ENCODE results near the gene COLEC11.

The COLEC11 gene

DNA sequence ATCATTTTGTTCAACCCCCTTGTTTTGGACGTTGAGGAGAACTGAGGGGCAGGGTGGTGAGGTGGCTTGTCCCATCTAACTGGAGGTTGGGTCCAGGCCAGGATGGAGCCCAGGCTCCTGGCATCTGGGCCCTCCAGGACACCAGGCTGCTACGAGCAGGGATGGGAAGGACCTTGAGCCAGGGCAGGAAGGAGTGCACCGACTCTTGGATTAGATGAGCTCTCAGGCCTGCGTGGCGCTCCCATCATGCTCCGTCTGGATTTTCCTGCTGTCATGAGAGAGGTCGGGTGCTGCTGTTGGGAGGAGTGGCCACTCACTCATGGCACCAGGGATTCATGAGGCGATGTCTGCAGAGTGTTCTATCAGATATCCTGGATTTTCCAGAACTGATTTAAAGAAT, 44.7 kb downstream of the COLEC11 start:
- no peak for DNase-seq

DNA sequence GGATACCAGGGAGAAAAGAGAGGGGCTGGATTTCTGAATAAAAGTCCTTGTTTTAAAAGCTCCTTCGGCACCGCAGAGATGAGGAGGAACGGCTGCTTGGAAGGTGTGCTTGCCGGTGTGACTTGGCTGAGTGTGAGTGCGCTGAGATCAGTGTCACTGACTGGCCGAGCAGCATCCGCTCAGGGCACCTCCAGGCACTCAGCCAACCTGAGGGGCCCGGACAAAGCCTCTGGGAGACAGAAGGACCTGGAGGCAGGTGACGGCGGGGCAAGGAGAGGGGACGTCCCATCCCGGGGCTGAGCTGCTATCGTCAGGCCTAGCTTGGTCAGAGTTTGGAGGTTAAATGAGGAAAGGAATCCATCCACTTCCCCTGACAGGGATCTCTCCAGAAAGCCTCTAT, 46.3 kb downstream of the COLEC11 start:
- no peak for DNase-seq

DNA sequence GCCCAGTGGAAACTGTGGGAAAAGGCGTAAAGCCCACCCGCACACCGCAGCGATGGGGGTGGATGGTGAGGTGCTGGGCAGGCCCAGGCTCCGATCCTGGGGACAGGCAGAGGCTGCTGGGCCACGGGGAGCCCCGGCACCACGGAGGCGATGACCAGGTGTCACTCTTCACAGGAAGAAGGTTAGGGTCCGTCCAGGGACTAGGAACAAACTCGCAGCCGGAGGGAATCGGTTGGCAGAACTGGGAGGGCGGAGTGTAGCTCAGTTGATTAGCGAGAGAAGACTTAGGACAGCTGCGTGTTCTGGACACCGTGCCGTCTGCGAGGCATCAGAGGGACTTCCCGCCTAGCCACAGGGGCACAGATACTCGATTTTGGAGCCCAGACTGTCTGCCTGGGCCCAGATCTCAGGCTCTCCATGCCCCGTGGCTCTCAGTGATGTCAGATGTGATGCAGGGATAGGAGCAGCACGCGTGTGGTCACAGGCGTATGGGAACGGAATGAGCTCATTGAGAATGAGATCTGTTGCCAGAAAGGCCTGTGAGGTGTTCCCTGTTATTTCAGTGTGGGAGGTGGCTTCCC, 47.0 kb downstream of the COLEC11 start:
- no peak for DNase-seq

DNA sequence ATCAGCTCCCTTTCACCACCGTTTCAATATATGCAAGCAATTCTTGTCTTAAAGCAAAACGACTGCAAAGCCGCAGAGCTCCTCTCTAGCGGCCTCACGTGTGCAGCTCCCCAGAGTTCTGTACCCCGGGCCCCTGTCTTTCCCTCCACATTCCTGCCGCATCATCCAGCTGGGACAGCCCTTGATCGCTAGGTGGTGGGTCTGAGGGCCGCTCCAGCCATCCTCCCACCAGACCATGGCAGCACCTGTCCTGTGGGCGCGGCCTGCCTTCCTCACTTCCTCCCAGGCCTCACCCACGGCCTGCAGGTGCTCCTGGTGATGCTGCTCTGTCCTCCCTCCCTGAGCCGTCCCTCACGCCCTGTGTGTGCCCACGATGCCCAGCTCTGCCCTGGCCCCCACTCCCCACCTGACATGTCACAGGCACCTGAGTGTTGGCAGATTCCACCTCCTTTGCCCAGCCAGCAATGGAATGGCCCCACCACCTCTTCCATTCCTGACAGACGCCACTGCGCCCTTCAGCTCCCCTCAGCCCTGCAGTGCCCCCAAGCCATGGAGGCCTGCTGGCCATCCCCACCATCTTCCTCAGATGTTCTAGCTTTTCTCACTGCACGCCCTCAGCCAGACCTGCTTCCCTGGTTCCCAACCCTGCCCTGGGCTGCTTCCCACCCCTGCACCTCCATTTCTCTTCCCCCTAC, 47.8 kb downstream of the COLEC11 start:
- DNase-seq: no peak

DNA sequence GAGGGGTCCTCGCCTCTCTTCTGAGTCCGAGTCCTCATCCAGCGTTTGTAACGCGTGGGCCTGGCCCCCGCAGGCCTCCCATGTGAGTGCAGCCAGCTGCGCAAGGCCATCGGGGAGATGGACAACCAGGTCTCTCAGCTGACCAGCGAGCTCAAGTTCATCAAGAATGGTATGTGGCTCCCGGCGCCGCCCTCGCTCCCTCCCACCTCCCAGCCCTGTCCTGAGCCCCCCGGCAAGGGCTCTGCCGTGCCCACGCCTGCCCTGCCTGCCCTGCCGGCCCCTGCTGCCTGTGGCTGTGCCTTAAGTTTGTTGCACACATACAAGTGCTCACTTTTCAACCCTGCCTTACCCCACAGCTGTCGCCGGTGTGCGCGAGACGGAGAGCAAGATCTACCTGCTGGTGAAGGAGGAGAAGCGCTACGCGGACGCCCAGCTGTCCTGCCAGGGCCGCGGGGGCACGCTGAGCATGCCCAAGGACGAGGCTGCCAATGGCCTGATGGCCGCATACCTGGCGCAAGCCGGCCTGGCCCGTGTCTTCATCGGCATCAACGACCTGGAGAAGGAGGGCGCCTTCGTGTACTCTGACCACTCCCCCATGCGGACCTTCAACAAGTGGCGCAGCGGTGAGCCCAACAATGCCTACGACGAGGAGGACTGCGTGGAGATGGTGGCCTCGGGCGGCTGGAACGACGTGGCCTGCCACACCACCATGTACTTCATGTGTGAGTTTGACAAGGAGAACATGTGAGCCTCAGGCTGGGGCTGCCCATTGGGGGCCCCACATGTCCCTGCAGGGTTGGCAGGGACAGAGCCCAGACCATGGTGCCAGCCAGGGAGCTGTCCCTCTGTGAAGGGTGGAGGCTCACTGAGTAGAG, 48.7 kb downstream of the COLEC11 start:
- DNase-seq: no peak

DNA sequence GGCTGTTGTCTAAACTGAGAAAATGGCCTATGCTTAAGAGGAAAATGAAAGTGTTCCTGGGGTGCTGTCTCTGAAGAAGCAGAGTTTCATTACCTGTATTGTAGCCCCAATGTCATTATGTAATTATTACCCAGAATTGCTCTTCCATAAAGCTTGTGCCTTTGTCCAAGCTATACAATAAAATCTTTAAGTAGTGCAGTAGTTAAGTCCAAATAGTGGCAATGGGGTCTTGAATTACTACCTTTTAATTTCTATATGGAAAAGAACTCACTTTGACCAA, 49.3 kb downstream of the COLEC11 start:
- DNase-seq: no peak

DNA sequence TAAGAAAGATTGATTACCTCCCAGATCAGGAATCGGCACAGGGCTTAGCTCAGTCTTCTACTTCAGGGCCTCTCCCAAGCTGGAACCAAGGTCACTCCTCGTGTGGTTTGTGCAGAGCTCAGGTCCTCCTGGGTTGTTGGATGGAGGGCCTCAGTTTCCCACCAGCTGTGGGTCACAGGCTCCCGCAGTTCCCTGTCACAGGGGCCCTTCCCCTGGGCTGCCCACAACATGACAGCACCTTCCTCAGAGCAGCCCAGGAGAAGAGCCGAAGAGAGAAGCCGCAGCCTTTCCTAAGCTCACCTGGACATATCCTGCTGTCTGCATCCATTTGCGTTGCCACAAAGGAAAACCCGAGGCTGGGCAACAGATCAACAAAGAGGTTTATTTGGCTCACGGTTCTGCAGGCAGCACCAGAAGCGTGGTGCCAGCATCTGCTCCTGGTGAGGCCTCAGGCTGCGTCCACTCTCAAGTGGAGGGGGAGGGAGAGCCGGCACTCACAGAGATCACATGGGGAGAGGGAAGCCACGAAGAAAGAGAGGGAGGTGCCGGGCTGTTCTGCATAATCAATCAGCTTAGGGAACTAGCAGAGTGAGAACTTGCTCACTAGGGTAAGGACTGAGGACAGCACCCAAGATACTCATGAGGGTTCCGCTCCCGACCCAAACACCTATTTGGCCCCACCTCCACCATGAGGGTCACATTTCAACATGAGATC, 50.1 kb downstream of the COLEC11 start:
- DNase-seq: no peak

DNA sequence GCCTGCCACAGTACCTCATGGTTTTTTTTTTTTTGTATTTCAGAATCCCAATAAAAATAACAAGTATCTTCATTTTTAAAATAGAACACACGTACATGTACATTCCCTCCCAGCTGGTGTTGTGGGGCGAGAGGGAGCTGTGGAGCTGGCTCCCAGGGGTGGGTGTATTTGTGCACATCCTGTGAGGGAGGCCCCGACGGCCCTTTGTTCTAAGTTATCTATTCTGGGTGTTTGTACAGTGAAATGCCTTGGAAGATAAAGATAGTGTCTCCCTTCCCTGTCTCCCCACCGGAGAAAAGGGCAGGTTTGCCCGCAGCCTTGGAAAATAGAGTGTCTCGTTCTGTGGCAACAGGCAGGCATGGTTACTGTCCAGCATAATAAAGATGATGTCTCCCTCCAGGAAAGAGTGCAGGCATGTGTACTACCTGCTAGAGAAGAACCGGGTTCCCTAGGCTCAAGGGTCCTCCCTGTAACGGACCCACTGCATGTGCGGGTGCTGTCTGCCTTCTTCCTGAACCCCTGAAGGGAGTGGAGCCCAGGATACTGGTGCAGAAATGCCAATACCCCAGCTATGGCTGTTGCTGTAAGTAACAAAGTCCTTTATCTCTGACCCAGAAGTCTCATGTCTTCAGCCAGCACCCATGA, 51.0 kb downstream of the COLEC11 start:
- no peak for DNase-seq

DNA sequence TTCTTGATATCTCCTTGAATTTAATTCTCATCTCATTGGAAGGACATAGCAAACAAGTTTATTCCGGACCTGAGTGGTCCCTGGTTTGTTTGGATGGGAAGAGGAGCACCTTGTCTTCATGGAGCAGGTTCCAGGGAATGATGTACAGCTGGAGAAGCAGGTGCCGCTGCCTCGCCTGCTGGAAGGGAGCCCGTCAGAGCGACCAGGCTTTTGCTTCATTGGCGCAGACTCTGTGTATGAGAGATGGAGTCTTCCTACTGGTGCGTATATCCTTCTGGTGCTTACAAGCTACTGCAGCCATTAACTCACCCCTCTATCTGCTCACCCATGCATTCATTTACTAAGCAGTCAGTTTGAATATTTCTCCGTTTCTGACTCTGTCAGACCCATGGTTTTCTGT, 51.5 kb downstream of the COLEC11 start:
- DNase-seq: no peak

DNA sequence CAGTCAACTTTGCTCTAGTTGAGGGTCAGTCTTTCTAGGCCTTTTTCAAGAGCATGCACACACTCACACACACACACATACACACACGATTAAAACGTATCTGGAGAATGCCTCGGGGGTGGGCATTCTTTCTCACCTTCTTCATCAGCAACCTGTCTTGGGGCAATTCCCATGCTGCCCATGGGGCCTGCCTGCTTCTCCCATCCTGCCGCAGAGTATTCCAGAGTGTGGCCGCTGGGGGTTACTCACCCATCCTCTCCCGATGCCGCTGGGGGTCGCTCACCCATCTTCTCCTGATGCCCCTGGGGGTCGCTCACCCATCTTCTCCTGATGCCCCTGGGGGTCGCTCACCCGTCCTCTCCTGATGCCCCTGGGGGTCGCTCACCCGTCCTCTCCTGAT, 52.3 kb downstream of the COLEC11 start:
- DNase-seq: no peak

DNA sequence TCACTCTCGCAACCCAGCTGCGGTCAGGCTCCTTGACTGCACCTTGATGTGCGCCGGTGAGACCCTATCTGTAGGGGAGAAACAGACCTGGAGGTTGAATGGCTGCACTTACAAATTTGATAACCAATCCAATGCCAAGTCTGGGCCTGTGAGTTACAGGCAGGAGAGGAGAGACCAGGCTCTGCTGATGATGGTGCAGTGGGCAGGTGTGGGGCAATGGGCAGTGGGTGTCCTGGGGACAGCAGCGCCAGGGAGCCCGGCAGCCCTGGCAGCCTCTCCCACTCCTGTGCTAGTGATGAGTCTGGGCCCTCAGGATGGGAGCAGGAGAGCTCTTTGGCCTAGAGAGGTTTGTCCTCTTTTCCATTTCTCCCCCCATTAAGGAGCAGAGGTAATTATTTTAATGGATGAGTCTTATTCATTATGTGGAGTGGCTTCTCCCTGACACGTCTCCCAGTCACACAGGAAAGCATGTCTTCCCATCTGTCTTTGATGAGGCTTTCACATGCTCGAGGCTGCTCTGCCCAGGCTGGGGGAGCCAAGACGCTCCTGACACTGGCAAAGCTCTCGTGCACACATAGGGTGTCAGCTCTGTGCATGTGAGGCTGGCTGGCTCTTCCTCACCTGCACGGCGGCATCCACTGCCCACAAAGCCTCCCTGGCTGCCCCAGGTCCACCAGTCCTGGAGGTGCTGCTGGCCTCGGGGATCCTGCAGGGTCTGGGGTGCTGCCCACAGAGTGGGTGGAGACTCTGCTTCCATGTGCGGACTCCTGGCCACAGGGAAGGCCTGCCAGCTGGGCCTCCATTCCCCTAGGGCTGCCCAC, 53.1 kb downstream of the COLEC11 start:
- DNase-seq: no peak

DNA sequence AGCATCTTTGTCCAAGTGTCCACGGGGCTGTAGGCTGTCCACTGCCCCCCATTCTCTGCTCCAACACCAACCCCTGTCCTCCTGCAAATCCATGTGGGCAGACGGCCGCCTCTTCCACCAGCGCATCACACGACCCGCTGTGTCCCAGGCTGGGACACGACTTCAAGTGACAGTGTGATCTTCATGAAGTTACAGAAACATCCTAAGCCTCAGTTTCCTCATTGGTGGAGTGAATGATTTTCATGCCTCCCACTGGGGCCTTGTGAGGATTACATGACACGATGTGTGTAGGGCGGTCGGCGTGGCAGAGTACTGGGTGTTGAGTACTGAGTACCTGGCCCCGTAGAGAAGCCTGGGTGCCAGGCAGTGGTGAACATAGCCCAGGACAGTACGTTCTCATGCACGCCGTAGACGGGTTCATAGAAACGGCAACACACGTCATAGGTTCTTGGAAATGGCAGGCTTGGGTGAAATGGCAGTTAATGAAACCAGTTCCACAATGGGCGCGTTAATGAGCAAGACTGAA, 53.8 kb downstream of the COLEC11 start:
- no peak for DNase-seq

DNA sequence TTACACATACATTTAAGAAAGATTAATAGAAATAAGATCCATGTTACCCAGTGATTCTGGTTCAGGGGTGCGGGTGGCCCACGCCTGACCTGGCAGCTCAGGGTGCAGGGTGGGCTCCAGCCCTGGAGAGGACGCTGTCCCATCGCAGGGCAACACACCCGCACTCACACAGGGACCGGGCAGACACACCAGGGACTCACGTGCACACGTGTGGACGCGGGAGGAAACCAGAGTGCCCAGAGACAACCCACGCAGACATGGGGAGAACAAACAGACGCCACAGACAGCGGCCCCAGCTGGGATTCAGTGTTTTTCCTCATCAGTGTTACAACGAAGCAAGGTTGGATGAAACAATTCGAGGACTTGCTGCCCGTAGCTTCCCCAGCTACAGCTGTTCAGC, 54.7 kb downstream of the COLEC11 start:
- DNase-seq: no peak

DNA sequence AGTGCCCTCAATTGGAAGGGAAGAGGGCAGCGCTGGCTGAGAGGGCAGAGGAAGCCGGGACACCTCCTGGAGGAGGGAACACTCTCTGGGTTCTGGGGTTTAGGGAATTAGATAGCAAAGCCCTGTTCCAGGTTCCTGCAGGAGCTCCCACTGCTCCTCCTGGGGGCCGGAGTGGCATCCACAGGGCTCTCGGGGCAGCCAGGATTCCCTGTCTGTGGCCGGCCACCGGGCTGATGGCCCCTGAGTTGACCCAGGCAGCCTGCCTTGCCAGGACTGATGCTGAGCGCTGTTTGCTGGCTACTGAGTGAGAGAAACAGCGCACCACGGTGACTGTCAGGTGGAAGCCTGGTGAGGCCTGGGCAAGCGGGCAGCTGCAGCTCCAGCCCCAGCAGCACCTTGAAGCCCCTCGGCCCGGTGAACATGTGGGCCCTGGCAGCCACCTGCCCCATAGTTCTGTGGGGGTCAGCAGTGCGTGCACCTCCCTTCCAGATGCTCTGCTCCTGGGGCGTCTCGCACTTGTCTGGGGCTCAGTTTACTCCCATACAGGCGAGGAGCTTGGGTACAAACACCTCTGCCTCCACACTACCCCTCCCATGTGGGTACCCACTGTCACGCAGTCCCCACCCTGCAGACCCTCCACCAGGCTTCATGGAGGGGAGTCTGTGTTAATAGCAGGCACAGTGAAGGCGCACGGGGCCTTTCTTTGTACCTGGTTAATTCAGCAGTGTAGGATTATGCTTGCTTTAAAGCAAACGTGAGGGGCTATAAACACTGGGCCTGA, 55.4 kb downstream of the COLEC11 start:
- no peak for DNase-seq

DNA sequence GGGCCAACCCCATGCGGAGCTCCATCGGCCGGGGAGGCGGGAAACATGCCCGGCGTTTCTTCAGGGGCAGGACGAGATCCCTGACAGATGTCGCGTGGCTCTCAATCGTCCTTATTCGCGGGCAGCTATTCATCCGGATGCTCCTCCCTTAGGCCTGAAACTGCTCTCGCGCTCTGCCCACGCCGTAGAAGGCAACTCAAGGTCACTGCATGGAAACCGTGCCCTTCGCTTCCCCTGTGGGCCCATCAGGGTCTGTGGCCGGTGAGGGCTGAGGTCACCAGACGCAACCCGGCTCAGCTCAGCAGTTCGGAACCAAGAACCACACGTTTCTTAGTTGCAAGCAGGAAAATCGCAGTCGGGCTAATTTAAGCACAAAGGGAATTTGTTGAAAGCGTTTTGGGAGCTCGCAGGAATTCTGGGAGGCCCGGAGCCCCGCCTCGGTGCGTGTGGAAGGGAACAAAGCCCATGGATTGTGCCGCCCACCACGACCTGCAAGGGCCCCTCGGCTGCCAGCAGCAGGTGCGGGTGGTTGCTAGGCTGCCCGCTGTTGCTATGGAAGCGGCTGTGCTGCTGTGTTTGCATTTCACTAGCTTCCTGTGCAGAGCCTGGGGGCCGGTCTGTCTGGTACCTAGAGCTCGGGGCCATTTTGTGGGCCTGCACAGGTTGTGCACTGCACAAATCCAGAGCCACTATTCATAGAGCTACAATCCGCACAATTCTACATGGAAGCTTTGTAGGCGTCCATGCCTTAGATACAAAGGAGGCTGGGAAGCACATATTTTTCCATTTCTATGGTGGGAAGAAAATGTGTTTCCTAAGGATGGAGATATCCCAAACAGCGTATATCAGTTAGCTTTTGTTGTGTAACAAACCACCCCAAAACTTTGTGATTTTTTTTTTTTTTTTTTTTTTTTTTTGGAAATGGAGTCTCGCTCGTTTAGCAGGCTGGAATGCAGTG, 57.1 kb downstream of the COLEC11 start:
- no peak for DNase-seq

DNA sequence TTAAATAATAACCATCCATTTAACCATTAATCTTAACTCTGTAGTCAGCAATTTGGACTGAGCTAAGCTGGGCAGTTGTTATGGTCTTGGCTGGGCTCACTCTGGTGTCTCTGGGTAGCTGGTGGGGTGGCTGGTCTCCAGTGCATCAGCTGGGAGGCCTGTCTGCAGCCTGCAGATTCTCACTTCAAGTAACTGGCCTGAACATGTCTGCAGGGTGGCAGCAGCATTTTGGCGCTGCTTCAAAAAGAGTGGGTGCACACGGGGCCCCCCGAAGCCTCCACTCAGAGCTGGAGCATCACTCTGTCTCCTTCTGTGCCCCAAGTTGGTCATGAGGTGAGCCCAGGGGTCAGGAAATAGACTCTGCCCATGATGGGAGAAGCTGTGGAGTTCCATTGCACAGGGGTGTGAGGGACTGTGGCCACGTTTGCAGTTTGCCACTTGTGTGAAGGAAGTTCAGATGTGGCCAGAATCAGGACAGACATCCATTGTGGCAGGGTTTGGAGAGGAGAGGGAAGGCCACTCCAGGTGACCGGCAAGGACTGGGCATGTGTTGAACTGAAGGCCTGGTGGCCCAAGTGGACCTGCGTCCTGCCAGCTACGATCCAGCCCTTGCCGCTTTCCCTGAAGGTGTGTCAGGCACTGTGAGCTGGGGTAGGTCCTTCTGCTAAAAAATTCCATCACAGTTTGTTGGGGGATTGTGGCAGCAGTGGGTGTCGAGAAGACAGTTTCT, 58.1 kb downstream of the COLEC11 start:
- DNase-seq: no peak

DNA sequence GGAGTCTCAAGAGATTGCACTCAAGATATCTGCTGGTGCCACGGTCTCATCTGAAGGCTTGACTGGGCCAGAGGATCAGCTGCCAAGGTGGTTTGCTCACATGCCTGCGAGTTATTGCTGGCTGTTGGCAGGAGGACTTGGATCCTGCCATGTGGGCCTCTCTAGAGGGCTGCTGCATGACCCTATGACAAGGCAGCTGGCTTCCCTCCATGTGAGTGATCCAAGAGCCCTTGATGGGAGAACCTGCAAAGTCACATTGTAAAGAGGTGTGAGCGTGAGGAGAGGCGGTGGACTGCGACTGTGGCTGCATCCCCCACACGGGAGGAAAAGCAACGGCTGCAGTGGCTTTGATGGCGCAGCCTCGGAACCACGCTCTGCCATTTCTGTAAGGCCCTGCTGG, 59.1 kb downstream of the COLEC11 start:
- no peak for DNase-seq

DNA sequence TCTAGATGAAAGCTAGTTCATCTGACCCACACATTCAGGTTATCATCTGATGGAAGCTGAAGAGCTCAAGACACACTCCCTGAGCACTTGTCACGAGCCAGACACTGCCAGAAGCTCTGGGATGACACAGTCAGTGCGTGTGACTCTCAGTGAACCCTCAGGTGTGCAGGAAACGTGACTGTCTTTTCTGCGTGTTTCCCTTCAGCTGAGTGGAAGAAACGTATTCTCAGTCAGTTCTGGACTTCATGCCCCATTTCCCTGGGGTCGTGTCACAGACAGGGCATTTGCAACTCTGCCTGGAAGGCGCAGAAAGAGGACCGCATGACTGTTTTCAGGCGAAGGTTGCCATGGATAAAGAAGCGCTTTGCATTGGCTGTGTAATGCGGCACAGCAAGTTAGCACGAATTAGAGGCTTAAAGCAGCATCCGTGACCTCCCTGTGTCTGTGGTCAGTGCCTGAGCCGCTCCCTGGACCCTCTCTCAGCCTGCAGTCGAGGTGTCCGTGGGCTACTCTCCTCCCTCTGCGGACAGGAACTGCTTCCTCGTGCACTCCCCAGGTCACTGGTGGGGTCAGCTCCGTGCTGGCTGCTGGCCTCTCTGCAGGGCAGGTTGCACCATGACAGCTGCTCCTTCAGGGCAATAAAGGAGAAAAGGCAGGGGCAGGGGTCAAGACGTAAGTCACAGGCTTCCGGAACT, 59.8 kb downstream of the COLEC11 start:
- DNase-seq: no peak
